Lower lobe of right lung (tissue), 2 donors: ENCODE measurements around the gene SRPRB. TPM values are rescaled to one million over a fixed set of nuclear protein-coding genes. Genes with fewer than 3 reads are reported as not detected.

Source experiments
- ATAC-seq, 2 donors: fragments of 200-7000 bp; cut with Tn5 transposase; one replicate each; pipeline ENCODE4 v1.9.1; 2020 to 2022; ENCODE audit warnings: mild to moderate bottlenecking in 2 of 2, moderate library complexity in 2 of 2
- DNase-seq: peaks from one replicate; pipeline ENCODE4 v3.0.0-alpha.2; 2020
- H3K27ac ChIP-seq: fragments of 200-600 bp; one replicate; pipeline ENCODE4 v1.8.0; 2022
- H3K27me3 ChIP-seq: fragments of 200-600 bp; one replicate; pipeline ENCODE4 v1.8.0; 2022; ENCODE audit warnings: low read depth
- H3K36me3 ChIP-seq: fragments of 200-600 bp; one replicate; pipeline ENCODE4 v1.8.0; 2022; ENCODE audit warnings: mild to moderate bottlenecking
- H3K4me1 ChIP-seq: fragments of 200-600 bp; one replicate; pipeline ENCODE4 v1.8.0; 2022
- H3K4me3 ChIP-seq: fragments of 200-600 bp; one replicate; pipeline ENCODE4 v1.8.0; 2022; ENCODE audit warnings: mild to moderate bottlenecking
- H3K9me3 ChIP-seq: fragments of 200-600 bp; one replicate; pipeline ENCODE4 v1.8.0; 2022
- intact Hi-C: fragments of 100-400 bp; cut with DNase I; formaldehyde crosslinking; loops from one replicate; pipeline ENCODE4 v1.11.0; 2022
- total RNA-seq: library from RNA; stranded (reverse); fragmentation: NEBNext Ultra II Directional; extraction: Animal tissue kit (Norgen Biotek cat#: 25700); gene quantifications from one replicate; pipeline ENCODE4 v1.2.1, GENCODE V29; 2021
- TF ChIP-seq, protein P1 (sequence below): fragments of 200-600 bp; IDR thresholded peaks from one replicate; pipeline ENCODE4 v1.8.0; 2022; ENCODE audit warnings: antibody characterized with exemption, mild to moderate bottlenecking
- donor health status: DM: no; HTN: yes; CAD: no; lungs with severe emphysema.

SRPRB gene
- total RNA-seq, 1 donor from 2014 or later, result 43.3 TPM

DNA sequence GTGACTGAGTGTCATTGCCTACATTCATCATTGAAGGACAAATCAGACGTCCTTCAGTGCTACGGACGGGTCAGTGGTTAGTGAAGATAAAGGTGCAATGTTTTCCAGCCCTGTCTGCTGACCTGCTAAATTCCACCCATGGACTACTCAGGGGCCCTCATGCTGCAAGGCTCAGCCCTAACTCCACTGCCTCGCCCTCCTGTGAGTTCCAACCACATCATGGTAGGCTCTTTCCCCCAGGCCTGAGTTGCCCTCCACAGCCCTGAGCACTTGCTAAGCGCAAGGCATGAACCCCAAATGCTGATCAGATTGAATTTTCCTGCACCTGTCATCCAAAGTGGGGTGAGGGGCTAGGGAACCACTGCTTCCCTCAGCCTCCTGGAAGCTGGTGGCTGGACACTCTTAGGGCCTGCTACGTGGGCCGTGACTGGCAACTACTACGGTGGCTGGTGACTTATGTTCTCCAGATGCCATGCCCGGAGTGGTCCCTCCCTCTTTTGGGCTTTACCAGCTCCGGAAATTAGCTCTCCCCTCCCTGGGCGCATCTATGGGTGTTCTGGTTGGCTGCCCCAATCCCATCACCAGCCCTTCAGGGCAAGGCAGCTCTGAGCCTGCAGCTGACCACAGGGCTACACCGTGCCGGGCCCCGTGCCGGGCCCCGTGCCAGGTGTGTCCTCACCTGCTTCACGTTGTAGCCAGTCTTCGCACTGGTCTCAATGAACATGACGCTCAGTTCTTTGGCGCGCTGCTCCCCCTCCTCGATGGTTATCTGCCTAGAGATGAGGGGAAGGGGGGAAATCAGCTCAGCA, 32.1 kb downstream of the SRPRB start:
- TF ChIP-seq, protein P1, sequence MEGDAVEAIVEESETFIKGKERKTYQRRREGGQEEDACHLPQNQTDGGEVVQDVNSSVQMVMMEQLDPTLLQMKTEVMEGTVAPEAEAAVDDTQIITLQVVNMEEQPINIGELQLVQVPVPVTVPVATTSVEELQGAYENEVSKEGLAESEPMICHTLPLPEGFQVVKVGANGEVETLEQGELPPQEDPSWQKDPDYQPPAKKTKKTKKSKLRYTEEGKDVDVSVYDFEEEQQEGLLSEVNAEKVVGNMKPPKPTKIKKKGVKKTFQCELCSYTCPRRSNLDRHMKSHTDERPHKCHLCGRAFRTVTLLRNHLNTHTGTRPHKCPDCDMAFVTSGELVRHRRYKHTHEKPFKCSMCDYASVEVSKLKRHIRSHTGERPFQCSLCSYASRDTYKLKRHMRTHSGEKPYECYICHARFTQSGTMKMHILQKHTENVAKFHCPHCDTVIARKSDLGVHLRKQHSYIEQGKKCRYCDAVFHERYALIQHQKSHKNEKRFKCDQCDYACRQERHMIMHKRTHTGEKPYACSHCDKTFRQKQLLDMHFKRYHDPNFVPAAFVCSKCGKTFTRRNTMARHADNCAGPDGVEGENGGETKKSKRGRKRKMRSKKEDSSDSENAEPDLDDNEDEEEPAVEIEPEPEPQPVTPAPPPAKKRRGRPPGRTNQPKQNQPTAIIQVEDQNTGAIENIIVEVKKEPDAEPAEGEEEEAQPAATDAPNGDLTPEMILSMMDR, result no peak
- H3K4me1 ChIP-seq, result no peaks in the 10 kb centered on the region
- no peak overlapping the region for H3K4me3 ChIP-seq
- no peak for ATAC-seq
- H3K9me3 ChIP-seq, result no peaks in the 10 kb centered on the region
- H3K36me3 ChIP-seq, result no peaks in the 10 kb centered on the region
- H3K27ac ChIP-seq, result no peak overlapping the region
- no peaks in the 10 kb centered on the region for H3K27me3 ChIP-seq
- intact Hi-C loops, result no loop called here
- DNase-seq, result no peak

DNA sequence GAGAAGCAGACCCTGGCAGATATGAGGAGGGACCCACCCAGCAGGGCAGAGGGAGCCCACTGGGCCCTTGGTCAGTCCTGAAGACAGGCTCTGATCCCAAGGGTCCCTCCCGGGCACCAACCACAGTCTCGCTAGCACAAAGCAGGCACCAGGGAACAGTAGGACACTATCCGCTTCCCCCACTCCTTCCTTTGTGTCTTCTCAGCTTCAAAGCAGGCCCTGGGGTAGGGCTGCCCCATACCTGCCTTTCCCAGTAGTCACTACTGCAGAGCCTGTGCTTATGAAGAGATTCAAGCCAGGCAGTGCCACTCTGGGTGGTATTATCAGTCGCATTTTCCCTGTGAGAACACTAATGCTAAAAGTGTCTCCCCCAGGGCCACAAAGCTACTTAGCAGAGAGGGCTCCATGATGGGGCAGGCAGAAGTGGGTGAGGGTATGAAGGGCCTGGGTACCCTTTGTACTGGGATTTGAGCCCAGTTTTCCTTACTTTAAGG, 32.7 kb downstream of the SRPRB start:
- no peaks in the 10 kb centered on the region for H3K36me3 ChIP-seq
- DNase-seq, result no peak
- no peak for ATAC-seq
- no peaks in the 10 kb centered on the region for H3K4me1 ChIP-seq
- no peak overlapping the region for H3K4me3 ChIP-seq
- H3K27me3 ChIP-seq, result no peaks in the 10 kb centered on the region
- TF ChIP-seq, protein P1, result no peak
- H3K9me3 ChIP-seq, result no peaks in the 10 kb centered on the region
- intact Hi-C loops, result no loop called here
- H3K27ac ChIP-seq, result no peak overlapping the region

DNA sequence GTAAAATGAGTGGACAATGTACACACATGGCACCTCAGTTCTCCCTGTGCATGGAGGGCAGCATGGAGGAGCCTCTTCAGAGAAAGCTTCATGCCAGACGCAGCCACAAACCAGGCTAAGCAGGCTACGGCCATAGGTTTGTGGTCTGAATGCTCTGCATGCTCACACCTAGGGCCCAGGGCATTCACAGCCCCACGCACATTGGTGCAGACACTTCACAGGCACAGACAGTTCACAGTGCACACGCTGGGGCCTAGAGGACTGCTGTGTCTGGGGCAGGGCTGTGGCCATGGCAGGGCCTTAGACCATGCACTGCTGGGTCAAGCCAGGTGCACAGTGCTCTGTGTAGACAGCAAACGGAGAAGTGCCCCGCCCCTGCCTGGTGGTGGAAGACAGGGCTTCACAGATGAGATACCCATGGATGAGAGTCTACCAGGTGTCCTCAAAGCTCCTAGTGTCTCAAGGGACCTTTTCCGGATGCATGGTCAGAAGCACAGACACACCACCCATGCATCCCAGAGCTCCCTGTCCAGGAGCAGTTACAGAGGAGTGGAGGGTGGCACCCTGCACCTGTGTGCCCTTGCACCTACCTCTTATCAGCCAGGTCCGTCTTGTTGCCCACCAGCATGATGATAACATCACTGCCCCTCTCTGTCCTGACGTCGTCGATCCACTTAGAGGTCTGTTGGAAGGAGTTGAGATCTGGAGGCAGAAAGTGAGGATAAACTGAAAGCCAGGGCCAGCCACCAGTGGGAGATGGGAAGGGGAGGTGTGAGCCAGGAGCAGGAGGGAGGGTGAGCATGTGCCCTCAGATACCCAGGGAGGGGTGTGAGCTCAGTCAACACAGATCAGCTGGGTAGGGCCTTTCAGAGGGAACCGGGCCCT, 33.5 kb downstream of the SRPRB start:
- intact Hi-C loops, result no loop called here
- Histone ChIP-seq H3K36me3 (no peaks in the 10 kb centered on the region), H3K27me3 (no peaks in the 10 kb centered on the region), H3K9me3 (no peaks in the 10 kb centered on the region), H3K4me1 (no peaks in the 10 kb centered on the region), H3K4me3 (no peak overlapping the region), H3K27ac (no peak overlapping the region)
- ATAC-seq (no peak), DNase-seq (no peak)
- TF ChIP-seq, protein P1, result no peak

DNA sequence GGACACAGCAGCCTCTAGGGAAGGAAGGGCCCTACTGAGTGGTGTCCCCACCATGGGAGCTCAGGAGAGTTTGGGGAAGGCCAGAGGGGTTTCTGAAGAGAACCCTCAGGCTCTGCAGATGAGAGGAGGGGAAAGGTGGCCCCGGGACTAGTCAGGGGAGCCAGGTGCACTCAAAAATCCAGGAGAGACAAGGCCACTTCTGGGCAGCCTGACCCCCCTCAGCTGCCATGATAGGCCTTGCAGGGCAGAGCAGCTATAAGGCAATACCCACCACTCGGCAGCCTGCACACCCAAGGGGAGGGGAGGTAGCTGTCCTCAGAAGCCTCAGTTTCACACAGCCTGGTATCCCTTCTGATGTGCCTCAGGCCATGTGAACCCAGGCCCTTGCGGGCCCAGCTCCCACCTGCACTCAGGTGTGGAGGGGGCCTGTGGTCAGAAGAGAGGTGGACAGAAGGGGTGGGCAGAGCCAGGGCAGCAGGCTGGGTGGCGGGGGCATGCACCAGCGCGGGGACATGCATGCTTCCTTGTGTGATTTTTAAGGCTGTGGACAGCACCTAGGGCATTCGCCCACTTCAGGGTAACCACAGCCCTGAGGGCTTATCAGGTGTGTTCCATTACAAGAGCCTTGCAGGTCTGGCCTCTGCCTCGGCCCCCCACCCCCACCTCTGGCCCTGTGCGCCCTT, 34.6 kb downstream of the SRPRB start:
- Histone ChIP-seq H3K27me3 (no peaks in the 10 kb centered on the region), H3K4me3 (no peak overlapping the region), H3K9me3 (no peaks in the 10 kb centered on the region), H3K27ac (no peak overlapping the region), H3K36me3 (no peaks in the 10 kb centered on the region), H3K4me1 (no peaks in the 10 kb centered on the region)
- intact Hi-C loops, result no loop called here
- DNase-seq, result no peak
- no peak for ATAC-seq
- TF ChIP-seq, protein P1, result no peak

DNA sequence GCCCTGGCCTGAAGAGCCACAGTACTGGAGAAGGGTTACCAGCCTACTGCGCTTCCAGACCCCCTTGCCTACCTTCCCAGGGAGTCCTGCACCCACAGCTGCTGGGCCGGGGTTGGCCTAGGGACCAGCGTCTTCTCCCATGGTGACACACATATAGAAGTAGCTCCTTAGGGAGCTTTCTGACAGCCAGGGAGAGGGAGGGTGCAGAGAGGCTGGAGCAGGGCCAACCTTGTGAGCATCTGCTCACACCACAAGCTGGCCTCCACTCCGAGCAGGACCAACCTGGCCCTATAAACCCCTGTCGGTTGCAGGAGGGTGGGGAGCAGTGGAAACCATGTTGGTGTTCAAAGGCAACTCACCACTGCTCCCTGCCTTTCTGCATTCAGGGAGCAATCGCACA, 35.2 kb downstream of the SRPRB start:
- Histone ChIP-seq H3K27ac (no peak overlapping the region), H3K27me3 (no peaks in the 10 kb centered on the region), H3K4me1 (no peaks in the 10 kb centered on the region), H3K4me3 (no peak overlapping the region), H3K36me3 (no peaks in the 10 kb centered on the region), H3K9me3 (no peaks in the 10 kb centered on the region)
- TF ChIP-seq, protein P1, result no peak
- ATAC-seq (no peak), DNase-seq (no peak)
- intact Hi-C loops, result no loop called here
